Large intestine (tissue), 3 donors: ENCODE results near the gene BEST3. TPM values are rescaled to one million over a fixed set of nuclear protein-coding genes. Genes with fewer than 3 reads are reported as not detected.
"Not testable (repeated sequence)": the region's sequence is repeated elsewhere in the genome, so short reads cannot be mapped to it uniquely, and the experiment has no call there.

Experiments used
- DNase-seq, 2 donors: peaks; one replicate each; pipeline versions ENCODE4 v3.0.0 to v3.0.0-alpha.2; 2013
- H3K27ac ChIP-seq: one replicate; pipeline ENCODE4 v1.5.1; 2013; ENCODE audit warnings: low read length
- H3K27me3 ChIP-seq: 2 replicates; pipeline ENCODE4 v1.6.1; 2013; ENCODE audit warnings: low read length; ENCODE audit not compliant: control insufficient read depth, insufficient read depth
- H3K36me3 ChIP-seq: 2 replicates; pipeline ENCODE4 v1.6.1; 2013; ENCODE audit warnings: low read length; ENCODE audit not compliant: control insufficient read depth, insufficient read depth
- H3K4me1 ChIP-seq: one replicate; pipeline ENCODE4 v1.6.1; 2013; ENCODE audit warnings: low read length; ENCODE audit not compliant: control insufficient read depth, insufficient read depth
- H3K4me3 ChIP-seq: one replicate; pipeline ENCODE4 v1.5.1; 2013; ENCODE audit warnings: low read length
- H3K9me3 ChIP-seq: one replicate; pipeline ENCODE4 v1.6.1; 2013; ENCODE audit warnings: mild to moderate bottlenecking, low read depth, low read length, moderate library complexity; ENCODE audit not compliant: control insufficient read depth
- WGBS: methylation state at CpG from one replicate; pipeline ENCODE4 v1.1.5; 2013; ENCODE audit warnings: low lambda C conversion rate; ENCODE audit not compliant: insufficient coverage; 5-methylcytosine and 5-hydroxymethylcytosine counted together
- polyA plus RNA-seq: library from polyadenylated mRNA; unstranded; fragments of 120-200 nt; gene quantifications from one replicate; pipeline ENCODE4 v1.2.1, GENCODE V29; 2013

The BEST3 gene
- polyA plus RNA-seq, 1 donor = 0.24 TPM

DNA sequence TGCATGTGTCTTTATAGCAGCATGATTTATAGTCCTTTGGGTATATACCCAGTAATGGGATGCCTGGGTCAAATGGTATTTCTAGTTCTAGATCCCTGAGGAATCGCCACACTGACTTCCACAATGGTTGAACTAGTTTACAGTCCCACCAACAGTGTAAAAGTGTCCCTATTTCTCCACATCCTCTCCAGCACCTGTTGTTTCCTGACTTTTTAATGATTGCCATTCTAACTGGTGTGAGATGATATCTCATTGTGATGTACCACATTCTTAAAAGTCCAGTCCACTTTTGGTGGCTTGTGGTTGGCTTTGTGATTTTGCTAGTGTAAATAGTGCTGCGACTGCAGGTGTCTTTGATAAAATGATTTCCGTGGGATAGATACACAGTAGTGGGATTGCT lies 94.8 kb downstream of the BEST3 start:
- H3K9me3 ChIP-seq, H3K27ac ChIP-seq, H3K4me3 ChIP-seq, H3K4me1 ChIP-seq, H3K27me3 ChIP-seq, DNase-seq: not testable (repeated sequence)
- WGBS = no CpG with 5 or more reads among the region's 3 CpGs
- H3K36me3 ChIP-seq = peaks cover 36% of the 10 kb centered on the region

Other genes starting within 250 kb of the BEST3 start
- gene FRS2, start 228.9 kb downstream of the BEST3 start, polyA plus RNA-seq = 30.9 TPM
- gene CCT2, start 113.8 kb downstream of the BEST3 start, polyA plus RNA-seq = 164 TPM
- gene LRRC10, start 88.4 kb downstream of the BEST3 start, polyA plus RNA-seq = not detected
- gene RAB3IP, start 39.6 kb upstream of the BEST3 start, polyA plus RNA-seq = 58.6 TPM
- gene MYRFL, start 125.9 kb upstream of the BEST3 start, polyA plus RNA-seq = 14.9 TPM